LNCAP (cell line): Measurements from ENCODE around the gene SUPT6H.

ENCODE experiments used
- CTCF ChIP-seq: fragments of 450-650 bp; IDR thresholded peaks from 2 replicates; pipeline ENCODE4 v1.5.1; 2017; ENCODE audit warnings: mild to moderate bottlenecking

The SUPT6H gene

GRCh38 chr17:28684963-28685362 lies 23.0 kb downstream of the SUPT6H start:
- peak; percentile 44 for TF ChIP-seq CTCF

GRCh38 chr17:28685366-28685765 lies 23.4 kb downstream of the SUPT6H start:
- no peak for TF ChIP-seq CTCF

- no peak for TF ChIP-seq CTCF
Measured at GRCh38 chr17:28686296-28686695, 24.3 kb downstream of the SUPT6H start.

- no peak for TF ChIP-seq CTCF
Measured at GRCh38 chr17:28688481-28688880, 26.5 kb downstream of the SUPT6H start.

- no peak for TF ChIP-seq CTCF
Measured at GRCh38 chr17:28689011-28689410, 27.0 kb downstream of the SUPT6H start.

GRCh38 chr17:28693869-28694268 lies 31.9 kb downstream of the SUPT6H start:
- no peak for TF ChIP-seq CTCF

- no peak for TF ChIP-seq CTCF
Measured at GRCh38 chr17:28698253-28698941, 36.4 kb downstream of the SUPT6H start.

GRCh38 chr17:28700278-28700677 lies 38.3 kb downstream of the SUPT6H start:
- no peak for TF ChIP-seq CTCF
